M059J (cell line): ENCODE measurements around the gene TAF1B. TPM values are rescaled to one million over a fixed set of nuclear protein-coding genes. Genes with fewer than 3 reads are reported as not detected.

Source experiments
- DNase-seq: peaks from one replicate; pipeline ENCODE4 v3.0.0-alpha.2; 2012; ENCODE audit warnings: low read depth
- total RNA-seq: library from RNA; depleted of rRNA; stranded (reverse); fragments of >200 nt; shearing (Covaris generic); gene quantifications from 2 replicates; pipeline ENCODE4 v1.2.3, GENCODE V29; 2014; rRNA removed

Gene TAF1B
- total RNA-seq, 1 experiment from 2014 or later: 30.3 TPM

DNA sequence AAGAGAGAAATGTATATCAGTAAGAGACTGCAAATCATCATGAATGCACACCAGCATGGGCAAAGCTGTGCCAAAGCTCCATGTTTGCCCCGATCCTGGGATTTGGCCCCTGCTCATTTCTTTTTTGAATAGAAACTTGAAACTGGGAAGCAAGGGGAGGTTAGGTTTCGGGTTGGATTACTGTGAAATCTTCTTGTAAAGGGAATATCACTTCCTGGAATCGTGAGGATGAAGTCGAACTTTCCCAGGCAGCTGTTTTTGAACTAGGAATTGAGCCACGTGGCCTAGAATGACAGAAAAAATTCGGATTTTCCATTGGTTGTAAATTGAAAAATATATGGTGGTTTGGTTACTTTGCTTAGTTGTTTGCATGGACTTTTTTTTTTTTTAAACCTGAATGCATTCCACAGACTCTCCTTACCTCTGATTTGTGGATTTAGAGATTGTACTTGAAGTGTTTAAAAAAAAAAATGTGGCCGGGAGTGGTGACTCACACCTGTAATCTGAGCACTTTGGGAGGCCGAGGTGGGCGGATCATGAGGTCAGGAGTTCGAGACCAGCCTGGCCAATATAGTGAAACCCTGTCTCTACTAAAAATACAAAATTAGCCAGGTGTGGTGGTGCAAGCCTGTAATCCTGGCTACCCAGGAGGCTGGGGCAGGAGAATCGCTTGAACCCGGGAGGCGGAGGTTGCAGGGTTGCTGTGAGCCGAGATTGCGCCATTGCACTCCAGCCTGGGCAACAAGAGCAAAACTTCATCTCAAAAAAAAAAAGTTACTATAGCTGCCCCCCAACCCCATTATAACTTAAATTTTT, 140.3 kb downstream of the TAF1B start:
- DNase-seq: peak; percentile 56

Other genes starting within 250 kb of the TAF1B start
- 580 and 670 TPM in 2 replicates for gene YWHAQ, start 212.5 kb upstream of the TAF1B start, total RNA-seq
- 3.2 and 5.7 TPM in 2 replicates for gene GRHL1, start 108.2 kb downstream of the TAF1B start, total RNA-seq
- gene KLF11, start 200.1 kb downstream of the TAF1B start, total RNA-seq: 9.6 and 10.4 TPM in 2 replicates
- 0.10 and 0.79 TPM in 2 replicates for gene CYS1, start 236.9 kb downstream of the TAF1B start, total RNA-seq